Measurements from ENCODE around the gene NEK9. TPM values are rescaled to one million over a fixed set of nuclear protein-coding genes. Genes with fewer than 3 reads are reported as not detected.
"Not testable (repeated sequence)": the region's sequence is repeated elsewhere in the genome, so short reads cannot be mapped to it uniquely, and the experiment has no call there.

Gene NEK9
- total RNA-seq, 1 donor from 2014 or later: 43.5 TPM

GRCh38 chr14:75151851-75152250 is 25.0 kb upstream of the NEK9 start:
- Histone ChIP-seq H3K4me3 (ENCODE audit: low read depth, low read length) (no peak overlapping the region), H3K36me3 (ENCODE audit: control insufficient read depth, insufficient read depth, low read length) (no peaks in the 10 kb centered on the region), H3K27me3 (ENCODE audit: control insufficient read depth, insufficient read depth, low read length) (no peaks in the 10 kb centered on the region)
- no peak for TF ChIP-seq CTCF (IDR thresholded peaks at IDR 0.05; ENCODE audit: insufficient read depth, low read length, poor library complexity, severe bottlenecking)
- no peak for DNase-seq (ENCODE audit: low read depth)

- not testable (repeated sequence) for DNase-seq (ENCODE audit: low read depth); H3K4me3 ChIP-seq (ENCODE audit: low read depth, low read length); H3K27me3 ChIP-seq (ENCODE audit: control insufficient read depth, insufficient read depth, low read length); H3K36me3 ChIP-seq (ENCODE audit: control insufficient read depth, insufficient read depth, low read length)
Measured at GRCh38 chr14:75150637-75151036, 23.8 kb upstream of the NEK9 start.

- Histone ChIP-seq H3K36me3 (ENCODE audit: control insufficient read depth, insufficient read depth, low read length) (no peaks in the 10 kb centered on the region), H3K27me3 (ENCODE audit: control insufficient read depth, insufficient read depth, low read length) (no peaks in the 10 kb centered on the region), H3K4me3 (ENCODE audit: low read depth, low read length) (no peak overlapping the region)
- TF ChIP-seq CTCF (IDR thresholded peaks at IDR 0.05; ENCODE audit: insufficient read depth, low read length, poor library complexity, severe bottlenecking): no peak
- DNase-seq (ENCODE audit: low read depth): no peak
Measured at GRCh38 chr14:75150150-75150549, 23.3 kb upstream of the NEK9 start.

GRCh38 chr14:75147423-75148071 is 20.7 kb upstream of the NEK9 start:
- Histone ChIP-seq H3K4me3 (ENCODE audit: low read depth, low read length) (no peak overlapping the region), H3K36me3 (ENCODE audit: control insufficient read depth, insufficient read depth, low read length) (no peaks in the 10 kb centered on the region), H3K27me3 (ENCODE audit: control insufficient read depth, insufficient read depth, low read length) (no peaks in the 10 kb centered on the region)
- DNase-seq (ENCODE audit: low read depth): no peak
- TF ChIP-seq CTCF (IDR thresholded peaks at IDR 0.05; ENCODE audit: insufficient read depth, low read length, poor library complexity, severe bottlenecking): peak; percentile 41

- no peak for DNase-seq (ENCODE audit: low read depth)
- TF ChIP-seq CTCF (IDR thresholded peaks at IDR 0.05; ENCODE audit: insufficient read depth, low read length, poor library complexity, severe bottlenecking): no peak
- Histone ChIP-seq H3K4me3 (ENCODE audit: low read depth, low read length) (no peak overlapping the region), H3K27me3 (ENCODE audit: control insufficient read depth, insufficient read depth, low read length) (no peaks in the 10 kb centered on the region), H3K36me3 (ENCODE audit: control insufficient read depth, insufficient read depth, low read length) (no peaks in the 10 kb centered on the region)
Measured at GRCh38 chr14:75144944-75145343, 18.1 kb upstream of the NEK9 start.

- Histone ChIP-seq H3K4me3 (ENCODE audit: low read depth, low read length) (no peak overlapping the region), H3K27me3 (ENCODE audit: control insufficient read depth, insufficient read depth, low read length) (no peaks in the 10 kb centered on the region), H3K36me3 (ENCODE audit: control insufficient read depth, insufficient read depth, low read length) (no peaks in the 10 kb centered on the region)
- TF ChIP-seq CTCF (IDR thresholded peaks at IDR 0.05; ENCODE audit: insufficient read depth, low read length, poor library complexity, severe bottlenecking): no peak
- no peak for DNase-seq (ENCODE audit: low read depth)
Measured at GRCh38 chr14:75143761-75144527, 17.1 kb upstream of the NEK9 start.

Data from kidney epithelial cell (primary cell).